Muscle of leg (tissue), 11 donors: Measurements from ENCODE around the gene SENP2. TPM values are rescaled to one million over a fixed set of nuclear protein-coding genes. Genes with fewer than 3 reads are reported as not detected.
"Not testable (repeated sequence)": the region's sequence is repeated elsewhere in the genome, so short reads cannot be mapped to it uniquely, and the experiment has no call there.

ENCODE experiments used
- DNase-seq: peaks from one replicate; pipeline ENCODE4 v3.0.0; 2013
- H3K27ac ChIP-seq: one replicate; pipeline ENCODE4 v1.5.1; 2013; ENCODE audit warnings: mild to moderate bottlenecking, low read length, control low read depth
- H3K27me3 ChIP-seq: one replicate; pipeline ENCODE4 v1.6.1; 2013; ENCODE audit warnings: low read length; ENCODE audit not compliant: control insufficient read depth, insufficient read depth
- H3K36me3 ChIP-seq: one replicate; pipeline ENCODE4 v1.6.1; 2013; ENCODE audit warnings: low read length; ENCODE audit not compliant: control insufficient read depth, insufficient read depth
- H3K4me1 ChIP-seq: one replicate; pipeline ENCODE4 v1.6.1; 2013; ENCODE audit warnings: low read length; ENCODE audit not compliant: control insufficient read depth, insufficient read depth
- H3K4me3 ChIP-seq: one replicate; pipeline ENCODE4 v1.5.1; 2013; ENCODE audit warnings: low read length, control low read depth
- H3K9me3 ChIP-seq: replicated peaks from 2 replicates; pipeline ENCODE4 v1.6.1; 2013; ENCODE audit warnings: low read depth, low read length; ENCODE audit not compliant: control insufficient read depth
- WGBS: methylation state at CpG from one replicate; pipeline ENCODE4 v1.1.5; 2013; ENCODE audit warnings: missing lambda C conversion rate; ENCODE audit not compliant: insufficient coverage; 5-methylcytosine and 5-hydroxymethylcytosine counted together
- polyA plus RNA-seq, 8 donors: library from polyadenylated mRNA; unstranded; fragments of 120-200 nt; gene quantifications; one replicate each; pipeline versions ENCODE4 v1.2.1 to v1.2.3, GENCODE V29; 2013; ENCODE audit warnings: inconsistent platforms in 1 of 8, low replicate concordance in 1 of 8; ENCODE audit not compliant: insufficient read length in 8 of 8, insufficient read depth in 1 of 8
- total RNA-seq: library from RNA; stranded (reverse); fragments of 120-200 nt; gene quantifications from one replicate; pipeline ENCODE4 v1.2.4, GENCODE V29; 2013

Gene SENP2
- total and polyA plus RNA-seq, 9 donors: 23.8 to 40.1 (median 35.0) TPM

GRCh38 chr3:185625784-185626183 is 39.7 kb downstream of the SENP2 start:
- no peak for DNase-seq
- Histone ChIP-seq H3K4me3 (no peak overlapping the region), H3K27ac (no peak overlapping the region), H3K4me1 (no peaks in the 10 kb centered on the region), H3K36me3 (peaks cover 39% of the 10 kb centered on the region), H3K9me3 (no peaks in the 10 kb centered on the region), H3K27me3 (no peaks in the 10 kb centered on the region)
- WGBS: no CpG with 5 or more reads among the region's 1 CpG

DNA sequence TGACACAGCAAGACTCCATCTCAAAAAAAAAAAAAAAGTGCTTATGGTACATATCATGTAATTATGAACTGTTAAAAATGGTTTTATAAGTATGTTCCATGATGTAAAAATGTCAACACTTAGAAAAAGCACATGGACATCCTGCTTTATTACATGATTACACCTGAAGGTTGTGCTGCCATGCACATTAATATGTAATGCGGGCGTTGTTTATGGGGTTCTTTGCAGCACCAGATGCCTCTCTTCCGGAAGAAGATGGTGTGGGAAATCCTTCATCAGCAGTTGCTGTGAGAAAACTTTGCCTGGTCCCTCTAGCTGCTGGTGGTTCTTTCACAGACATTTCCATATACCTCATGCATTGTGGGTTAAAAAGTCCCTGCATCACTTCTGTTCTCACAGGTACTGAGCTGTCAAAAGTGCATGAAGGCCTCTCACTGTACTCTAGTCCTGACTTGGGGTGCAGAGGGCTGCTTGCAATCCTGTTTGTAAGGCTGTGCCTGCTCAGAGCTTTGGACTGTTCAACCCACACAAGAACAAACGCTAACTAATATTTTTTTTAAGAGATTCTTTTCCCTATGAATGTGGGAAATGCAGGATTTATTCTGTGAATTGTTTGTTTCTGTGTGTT is 43.6 kb downstream of the SENP2 start:
- Histone ChIP-seq H3K27ac (no peak overlapping the region), H3K27me3 (no peaks in the 10 kb centered on the region), H3K4me3 (no peak overlapping the region), H3K9me3 (no peaks in the 10 kb centered on the region), H3K4me1 (no peaks in the 10 kb centered on the region), H3K36me3 (peaks cover 27% of the 10 kb centered on the region)
- no peak for DNase-seq
- WGBS: no CpG with 5 or more reads among the region's 4 CpGs

DNA sequence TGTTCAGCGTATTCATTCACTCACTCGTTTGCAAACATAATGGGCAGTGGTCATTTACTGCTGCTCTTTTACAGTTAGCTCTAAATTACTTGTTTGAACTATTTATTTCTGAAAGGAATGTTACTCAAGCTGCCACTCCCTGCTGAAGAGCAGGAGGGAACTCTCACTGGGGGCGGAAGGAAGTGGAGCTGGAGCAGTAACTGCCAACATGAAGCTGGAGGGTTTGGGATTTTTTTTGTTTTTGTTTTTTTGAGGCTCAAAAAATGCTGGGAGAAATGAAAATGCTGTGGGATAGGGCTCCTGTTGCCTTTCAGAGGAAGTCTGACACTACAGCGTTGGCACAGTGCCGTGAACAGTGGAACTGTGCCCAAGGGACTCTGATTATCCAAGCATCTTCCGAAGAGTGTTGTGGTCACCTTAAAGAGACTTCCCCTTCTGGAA is 44.1 kb downstream of the SENP2 start:
- H3K27ac ChIP-seq: peak overlapping the region; percentile 44
- peaks cover 27% of the 10 kb centered on the region for H3K36me3 ChIP-seq
- no peaks in the 10 kb centered on the region for H3K27me3 ChIP-seq
- no peaks in the 10 kb centered on the region for H3K9me3 ChIP-seq
- 24% methylated on average over 3 of the region's 6 CpGs for WGBS
- no peak overlapping the region for H3K4me3 ChIP-seq
- no peaks in the 10 kb centered on the region for H3K4me1 ChIP-seq
- DNase-seq: peak; percentile 69

- H3K27me3 ChIP-seq: no peaks in the 10 kb centered on the region
- H3K36me3 ChIP-seq: peaks cover 21% of the 10 kb centered on the region
- H3K9me3 ChIP-seq: no peaks in the 10 kb centered on the region
- peak; percentile 33 for DNase-seq
- no peaks in the 10 kb centered on the region for H3K4me1 ChIP-seq
- 50% methylated on average over 1 of the region's 4 CpGs for WGBS
- H3K4me3 ChIP-seq: no peak overlapping the region
- no peak overlapping the region for H3K27ac ChIP-seq
Measured at GRCh38 chr3:185631108-185631507, 45.0 kb downstream of the SENP2 start.

- H3K4me3 ChIP-seq: no peak overlapping the region
- no peak overlapping the region for H3K27ac ChIP-seq
- H3K36me3 ChIP-seq: peaks cover 20% of the 10 kb centered on the region
- no peaks in the 10 kb centered on the region for H3K4me1 ChIP-seq
- H3K9me3 ChIP-seq: no peaks in the 10 kb centered on the region
- H3K27me3 ChIP-seq: no peaks in the 10 kb centered on the region
- 29% methylated on average over 1 of the region's 7 CpGs for WGBS
- DNase-seq: no peak
Measured at GRCh38 chr3:185631508-185632206, 45.6 kb downstream of the SENP2 start.

GRCh38 chr3:185632996-185633395 is 46.9 kb downstream of the SENP2 start:
- Histone ChIP-seq H3K27ac (no peak overlapping the region), H3K27me3 (no peaks in the 10 kb centered on the region), H3K4me3 (no peak overlapping the region), H3K4me1 (no peaks in the 10 kb centered on the region), H3K36me3 (peaks cover 14% of the 10 kb centered on the region), H3K9me3 (no peaks in the 10 kb centered on the region)
- DNase-seq: no peak
- 78% methylated on average over 2 of the region's 4 CpGs for WGBS

- no peaks in the 10 kb centered on the region for H3K4me1 ChIP-seq
- no peaks in the 10 kb centered on the region for H3K9me3 ChIP-seq
- WGBS: 89% methylated on average over 2 of the region's 3 CpGs
- no peak for DNase-seq
- no peaks in the 10 kb centered on the region for H3K27me3 ChIP-seq
- H3K36me3 ChIP-seq: peaks cover 5% of the 10 kb centered on the region
- no peak overlapping the region for H3K4me3 ChIP-seq
- no peak overlapping the region for H3K27ac ChIP-seq
Measured at GRCh38 chr3:185637388-185637787, 51.3 kb downstream of the SENP2 start.

DNA sequence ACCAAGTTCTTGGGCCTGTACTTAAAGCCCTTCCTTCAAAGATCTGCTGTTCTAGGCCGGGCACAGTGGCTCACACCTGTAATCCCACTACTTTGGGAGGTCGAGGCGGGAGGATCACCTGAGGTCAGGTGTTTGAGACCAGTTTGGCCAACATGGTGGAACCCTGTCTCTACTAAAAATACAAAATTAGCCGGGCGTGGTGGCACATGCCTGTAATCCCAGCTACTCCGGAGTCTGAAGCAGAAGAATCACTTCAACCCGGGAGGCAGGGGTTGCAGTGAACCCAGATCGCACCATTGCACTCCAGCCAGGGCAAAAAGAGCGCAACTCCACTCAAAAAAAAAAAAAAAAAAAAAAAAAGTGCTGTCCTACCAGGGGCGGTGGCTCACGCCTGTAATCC is 52.6 kb downstream of the SENP2 start:
- not testable (repeated sequence) for H3K4me1 ChIP-seq, H3K27ac ChIP-seq, H3K4me3 ChIP-seq, DNase-seq, H3K9me3 ChIP-seq, H3K27me3 ChIP-seq
- peaks cover 11% of the 10 kb centered on the region for H3K36me3 ChIP-seq
- 96% methylated on average over 7 of the region's 11 CpGs for WGBS

GRCh38 chr3:185639632-185640206 is 53.6 kb downstream of the SENP2 start:
- no peaks in the 10 kb centered on the region for H3K9me3 ChIP-seq
- peaks cover 13% of the 10 kb centered on the region for H3K36me3 ChIP-seq
- H3K4me1 ChIP-seq: no peaks in the 10 kb centered on the region
- WGBS: 79% methylated on average over 7 of the region's 7 CpGs
- no peaks in the 10 kb centered on the region for H3K27me3 ChIP-seq
- H3K4me3 ChIP-seq: no peak overlapping the region
- DNase-seq: no peak
- no peak overlapping the region for H3K27ac ChIP-seq

- no peak for DNase-seq
- Histone ChIP-seq H3K4me3 (no peak overlapping the region), H3K36me3 (peaks cover 18% of the 10 kb centered on the region), H3K27me3 (no peaks in the 10 kb centered on the region), H3K9me3 (no peaks in the 10 kb centered on the region), H3K27ac (no peak overlapping the region), H3K4me1 (no peaks in the 10 kb centered on the region)
- 75% methylated on average over 2 of the region's 2 CpGs for WGBS
Measured at GRCh38 chr3:185640308-185640707, 54.2 kb downstream of the SENP2 start.
